ENCODE data around the gene REM2. TPM values are rescaled to one million over a fixed set of nuclear protein-coding genes. Genes with fewer than 3 reads are reported as not detected.

REM2 gene
- total RNA-seq, 1 experiment from 2014 or later = 1.5 TPM

- no peak for TF ChIP-seq SMAD3 (CRISPR knock-in tag; IDR thresholded peaks at IDR 0.05; ENCODE audit: borderline replicate concordance)
- no peak for TF ChIP-seq FOXK1 (CRISPR knock-in tag; IDR thresholded peaks at IDR 0.05)
- TF ChIP-seq ETV6 (CRISPR knock-in tag; IDR thresholded peaks at IDR 0.05) = no peak
- no peak for TF ChIP-seq KAT7 (CRISPR knock-in tag; IDR thresholded peaks at IDR 0.05; ENCODE audit: borderline replicate concordance)
- no peak for TF ChIP-seq MLX (CRISPR knock-in tag; IDR thresholded peaks at IDR 0.05)
- TF ChIP-seq ARID4B (CRISPR knock-in tag; IDR thresholded peaks at IDR 0.05; ENCODE audit: borderline replicate concordance) = no peak
- TF ChIP-seq GTF2I (CRISPR knock-in tag; conservative IDR thresholded peaks at IDR 0.05) = no peak
- no peak for TF ChIP-seq ZNF423 (CRISPR knock-in tag; IDR thresholded peaks at IDR 0.05)
- no peak for TF ChIP-seq PRRX2 (CRISPR knock-in tag; IDR thresholded peaks at IDR 0.05)
- no peak for TF ChIP-seq CREM (CRISPR knock-in tag; IDR thresholded peaks at IDR 0.05)
- no peak for TF ChIP-seq ZNF138 (CRISPR knock-in tag; conservative IDR thresholded peaks at IDR 0.05)
- no peak for TF ChIP-seq CREB1 (CRISPR knock-in tag; IDR thresholded peaks at IDR 0.05)
Observed at GRCh38 chr14:22875748-22876319, 7.2 kb upstream of the REM2 start (continued).

- ChIA-PET POLR2A (no interaction called here), CTCF (interaction anchor here (0.8 to 1.3 kb wide), 2 partner anchors 9 to 23 kb away, joined by 3 to 4 read pairs; no protein-coding TSS in a partner anchor)
- Mint-ChIP-seq H3K27ac (no peak overlapping the region), H3K36me3 (peaks cover 11% of the 10 kb centered on the region), H3K9me3 (no peaks in the 10 kb centered on the region), H3K4me1 (peaks cover 12% of the 10 kb centered on the region), H3K27me3 (ENCODE audit: low read depth) (no peaks in the 10 kb centered on the region; the same call in 1 of the 2 replicates), H3K4me3 (no peak overlapping the region)
- no peak for ATAC-seq
- no peak for DNase-seq (ENCODE audit: low spot score)
- TF ChIP-seq STAT6 (CRISPR knock-in tag; conservative IDR thresholded peaks at IDR 0.05; ENCODE audit: low read depth) = no peak
- no peak for TF ChIP-seq JAZF1 (CRISPR knock-in tag; IDR thresholded peaks at IDR 0.05)
- no peak for TF ChIP-seq ZNF219 (CRISPR knock-in tag; IDR thresholded peaks at IDR 0.05; ENCODE audit: borderline replicate concordance)
- no peak for TF ChIP-seq USF2 (CRISPR knock-in tag; IDR thresholded peaks at IDR 0.05)
- TF ChIP-seq ZNF425 (CRISPR knock-in tag; conservative IDR thresholded peaks at IDR 0.05) = no peak
- no peak for TF ChIP-seq ZNF423 (CRISPR knock-in tag; IDR thresholded peaks at IDR 0.05)
- no peak for TF ChIP-seq ZNF671 (CRISPR knock-in tag; IDR thresholded peaks at IDR 0.05)
- TF ChIP-seq ARID4B (CRISPR knock-in tag; IDR thresholded peaks at IDR 0.05; ENCODE audit: borderline replicate concordance) = no peak
- no peak for TF ChIP-seq E2F4 (CRISPR knock-in tag; IDR thresholded peaks at IDR 0.05; ENCODE audit: borderline replicate concordance, low read depth)
Observed at GRCh38 chr14:22877000-22877501, 6.0 kb upstream of the REM2 start.

Measured in WTC11 (cell line).